Measurements from ENCODE around the gene TTR.

Gene TTR

GRCh38 chr18:31643003-31643402 is 51.3 kb downstream of the TTR start:
- no peak for DNase-seq
- in situ Hi-C loops (cut with HindIII; ENCODE audit: low pct_ligation_motif_present, low pct_unique_long_range_greater_than_20kb, low sequenced_read_pairs) = no loop called here

- no peak for DNase-seq
- in situ Hi-C loops (cut with HindIII; ENCODE audit: low pct_ligation_motif_present, low pct_unique_long_range_greater_than_20kb, low sequenced_read_pairs) = no loop called here
These were observed 53.7 kb downstream of the TTR start for GRCh38 chr18:31645411-31645810.

GRCh38 chr18:31646332-31647126 is 54.9 kb downstream of the TTR start:
- in situ Hi-C loops (cut with HindIII; ENCODE audit: low pct_ligation_motif_present, low pct_unique_long_range_greater_than_20kb, low sequenced_read_pairs) = no loop called here
- DNase-seq = no peak

- in situ Hi-C loops (cut with HindIII; ENCODE audit: low pct_ligation_motif_present, low pct_unique_long_range_greater_than_20kb, low sequenced_read_pairs) = no loop called here
- DNase-seq = no peak
These were observed 55.6 kb downstream of the TTR start for GRCh38 chr18:31647127-31647753.

All from ACHN (cell line).